ENCODE data around the gene PTPN1.

The PTPN1 gene

GRCh38 chr20:50582591-50583234 lies 72.5 kb downstream of the PTPN1 start:
- H3K4me3 ChIP-seq (ENCODE audit: low read depth, low read length), result no peak overlapping the region
- TF ChIP-seq, protein P1, sequence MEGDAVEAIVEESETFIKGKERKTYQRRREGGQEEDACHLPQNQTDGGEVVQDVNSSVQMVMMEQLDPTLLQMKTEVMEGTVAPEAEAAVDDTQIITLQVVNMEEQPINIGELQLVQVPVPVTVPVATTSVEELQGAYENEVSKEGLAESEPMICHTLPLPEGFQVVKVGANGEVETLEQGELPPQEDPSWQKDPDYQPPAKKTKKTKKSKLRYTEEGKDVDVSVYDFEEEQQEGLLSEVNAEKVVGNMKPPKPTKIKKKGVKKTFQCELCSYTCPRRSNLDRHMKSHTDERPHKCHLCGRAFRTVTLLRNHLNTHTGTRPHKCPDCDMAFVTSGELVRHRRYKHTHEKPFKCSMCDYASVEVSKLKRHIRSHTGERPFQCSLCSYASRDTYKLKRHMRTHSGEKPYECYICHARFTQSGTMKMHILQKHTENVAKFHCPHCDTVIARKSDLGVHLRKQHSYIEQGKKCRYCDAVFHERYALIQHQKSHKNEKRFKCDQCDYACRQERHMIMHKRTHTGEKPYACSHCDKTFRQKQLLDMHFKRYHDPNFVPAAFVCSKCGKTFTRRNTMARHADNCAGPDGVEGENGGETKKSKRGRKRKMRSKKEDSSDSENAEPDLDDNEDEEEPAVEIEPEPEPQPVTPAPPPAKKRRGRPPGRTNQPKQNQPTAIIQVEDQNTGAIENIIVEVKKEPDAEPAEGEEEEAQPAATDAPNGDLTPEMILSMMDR (IDR thresholded peaks at IDR 0.05; ENCODE audit: low read depth, low read length), result no peak
- in situ Hi-C loops (cut with HindIII; ENCODE audit: low sequenced_read_pairs), result no loop called here
- DNase-seq (ENCODE audit: low read depth, low spot score), result no peak

GRCh38 chr20:50583442-50584150 lies 73.4 kb downstream of the PTPN1 start:
- in situ Hi-C loops (cut with HindIII; ENCODE audit: low sequenced_read_pairs), result no loop called here
- H3K4me3 ChIP-seq (ENCODE audit: low read depth, low read length), result no peak overlapping the region
- no peak for DNase-seq (ENCODE audit: low read depth, low spot score)
- TF ChIP-seq, protein P1 (IDR thresholded peaks at IDR 0.05; ENCODE audit: low read depth, low read length), result no peak

DNA sequence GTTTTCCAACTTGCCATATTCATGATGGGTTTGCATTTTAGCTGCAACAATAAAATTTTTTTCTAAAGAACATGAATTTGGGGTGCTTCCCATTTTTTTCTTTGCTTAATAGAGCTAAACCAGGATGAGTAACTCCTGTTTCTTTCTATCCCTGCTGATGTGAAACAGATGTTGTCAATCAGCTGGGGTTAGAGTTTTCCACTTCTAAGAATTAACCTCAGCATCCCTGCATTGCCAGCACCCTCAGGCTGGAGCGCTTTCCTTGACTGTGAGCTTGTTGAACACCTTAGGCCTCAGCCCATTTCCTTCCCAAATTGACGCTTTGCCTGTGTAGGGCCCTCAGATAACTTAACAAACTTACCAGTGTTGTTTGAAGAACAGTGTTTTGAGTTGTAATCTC lies 74.5 kb downstream of the PTPN1 start:
- TF ChIP-seq, protein P1 (IDR thresholded peaks at IDR 0.05; ENCODE audit: low read depth, low read length), result no peak
- DNase-seq (ENCODE audit: low read depth, low spot score), result no peak
- no peak overlapping the region for H3K4me3 ChIP-seq (ENCODE audit: low read depth, low read length)
- in situ Hi-C loops (cut with HindIII; ENCODE audit: low sequenced_read_pairs), result no loop called here

DNA sequence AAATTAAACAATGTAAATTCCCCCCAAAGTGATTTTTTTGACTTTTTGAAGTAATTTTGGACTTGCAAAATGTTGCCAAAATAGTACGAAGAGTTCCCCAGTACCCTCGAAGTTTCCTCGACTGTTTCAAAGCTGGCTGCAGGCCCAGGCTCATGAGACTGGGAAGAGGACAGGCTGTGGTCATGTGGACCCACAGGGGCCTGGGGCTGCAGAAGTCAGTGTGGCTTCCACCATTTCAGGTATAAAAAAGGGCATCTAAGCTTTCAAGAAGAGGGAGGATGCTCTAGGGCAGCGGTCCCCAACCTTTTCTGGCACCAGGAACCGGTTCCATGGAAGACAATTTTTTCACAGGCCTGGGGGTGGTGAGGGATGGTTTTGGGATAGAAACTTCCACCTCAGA lies 75.0 kb downstream of the PTPN1 start:
- in situ Hi-C loops (cut with HindIII; ENCODE audit: low sequenced_read_pairs), result no loop called here
- no peak overlapping the region for H3K4me3 ChIP-seq (ENCODE audit: low read depth, low read length)
- TF ChIP-seq, protein P1 (IDR thresholded peaks at IDR 0.05; ENCODE audit: low read depth, low read length), result no peak
- DNase-seq (ENCODE audit: low read depth, low spot score), result no peak

- in situ Hi-C loops (cut with HindIII; ENCODE audit: low sequenced_read_pairs), result no loop called here
- H3K4me3 ChIP-seq (ENCODE audit: low read depth, low read length), result no peak overlapping the region
- TF ChIP-seq, protein P1 (IDR thresholded peaks at IDR 0.05; ENCODE audit: low read depth, low read length), result no peak
- no peak for DNase-seq (ENCODE audit: low read depth, low spot score)
Observed at GRCh38 chr20:50585678-50586077, 75.5 kb downstream of the PTPN1 start.

DNA sequence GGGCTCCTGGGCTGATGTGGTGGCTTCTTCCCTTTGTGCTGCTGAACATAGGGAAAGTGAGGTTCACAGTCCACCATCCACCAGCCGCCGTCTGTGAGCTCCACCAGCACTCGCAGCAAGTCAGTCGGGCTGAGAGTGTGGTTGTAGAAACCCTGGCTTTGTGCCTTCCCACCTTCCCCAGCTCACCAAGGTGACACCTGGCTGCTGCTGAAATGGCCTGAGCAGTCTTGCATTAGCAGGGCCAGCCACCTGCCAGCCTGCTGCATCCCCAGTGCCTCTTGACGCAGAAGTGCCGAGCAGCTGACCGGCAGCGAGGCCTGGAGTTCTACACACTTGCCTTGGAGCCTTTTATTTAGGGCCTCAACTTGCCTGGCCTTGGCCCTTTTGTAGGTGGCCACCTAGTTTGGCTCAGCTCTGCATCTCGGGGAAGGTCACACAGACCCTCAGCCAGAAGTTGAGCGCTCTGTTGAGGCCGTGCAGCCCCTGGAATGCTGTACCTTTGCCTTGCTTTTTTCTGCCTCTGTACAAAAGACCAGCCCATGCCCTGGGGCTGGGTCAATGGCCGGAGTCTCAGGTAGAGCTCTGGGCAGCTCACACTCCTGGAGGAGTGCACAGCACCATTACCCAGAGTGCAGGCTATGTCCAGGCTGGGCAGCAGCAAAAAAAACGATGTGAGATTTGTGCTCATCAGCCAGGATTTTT lies 76.5 kb downstream of the PTPN1 start:
- no peak for DNase-seq (ENCODE audit: low read depth, low spot score)
- in situ Hi-C loops (cut with HindIII; ENCODE audit: low sequenced_read_pairs), result no loop called here
- TF ChIP-seq, protein P1 (IDR thresholded peaks at IDR 0.05; ENCODE audit: low read depth, low read length), result no peak
- no peak overlapping the region for H3K4me3 ChIP-seq (ENCODE audit: low read depth, low read length)

All from astrocyte of the spinal cord (primary cell).